ENCODE results near the gene THOP1.

Gene THOP1
- 15.8 to 23.7 (median 20.3) reads per million in 3 donors for total RNA-seq

GRCh38 chr19:2785244-2785997 is at the start of gene THOP1:
TSS of gene THOP1 (plus strand) at chr19:2785503. CDS start at chr19:2785663, 160 bp downstream.
- peak; percentile 97 to 98 (median 97) for DNase-seq
- Histone ChIP-seq H3K27ac (ENCODE audit: insufficient read depth, low read length, poor library complexity, severe bottlenecking) (peak within 1 kb of the TSS; percentile 66), H3K36me3 (ENCODE audit: control insufficient read depth, insufficient read depth, low read length) (no peaks in the 10 kb centered on the region), H3K27me3 (replicated peaks; ENCODE audit: control insufficient read depth, insufficient read depth, low read length, poor library complexity, severe bottlenecking) (no peaks in the 10 kb centered on the region), H3K4me3 (ENCODE audit: insufficient read depth, low read depth, low read length, poor library complexity, severe bottlenecking) (peak within 1 kb of the TSS; percentile 86), H3K9me3 (ENCODE audit: control insufficient read depth, low read length) (no peaks in the 10 kb centered on the region), H3K4me1 (ENCODE audit: control insufficient read depth, insufficient read depth, low read length, poor library complexity, severe bottlenecking) (peaks cover 25% of the 10 kb centered on the region)

GRCh38 chr19:2736550-2737190 is 48.6 kb upstream of the THOP1 start:
- peaks cover 20% of the 10 kb centered on the region for H3K36me3 ChIP-seq (ENCODE audit: control insufficient read depth, insufficient read depth, low read length)
- H3K4me1 ChIP-seq (ENCODE audit: control insufficient read depth, insufficient read depth, low read length, poor library complexity, severe bottlenecking) = peaks cover 6% of the 10 kb centered on the region
- no peak overlapping the region for H3K27ac ChIP-seq (ENCODE audit: insufficient read depth, low read length, poor library complexity, severe bottlenecking)
- no peaks in the 10 kb centered on the region for H3K9me3 ChIP-seq (ENCODE audit: control insufficient read depth, low read length)
- DNase-seq = no peak
- no peaks in the 10 kb centered on the region for H3K27me3 ChIP-seq (replicated peaks; ENCODE audit: control insufficient read depth, insufficient read depth, low read length, poor library complexity, severe bottlenecking)
- no peak overlapping the region for H3K4me3 ChIP-seq (ENCODE audit: insufficient read depth, low read depth, low read length, poor library complexity, severe bottlenecking)

- peak within 1 kb of the TSS; percentile 95 for H3K4me3 ChIP-seq (ENCODE audit: insufficient read depth, low read depth, low read length, poor library complexity, severe bottlenecking)
- H3K27ac ChIP-seq (ENCODE audit: insufficient read depth, low read length, poor library complexity, severe bottlenecking) = peak within 1 kb of the TSS; percentile 64
- H3K36me3 ChIP-seq (ENCODE audit: control insufficient read depth, insufficient read depth, low read length) = peaks cover 19% of the 10 kb centered on the region
- peak; percentile 94 to 99 (median 98) for DNase-seq
- no peaks in the 10 kb centered on the region for H3K9me3 ChIP-seq (ENCODE audit: control insufficient read depth, low read length)
- no peaks in the 10 kb centered on the region for H3K27me3 ChIP-seq (replicated peaks; ENCODE audit: control insufficient read depth, insufficient read depth, low read length, poor library complexity, severe bottlenecking)
- peaks cover 6% of the 10 kb centered on the region for H3K4me1 ChIP-seq (ENCODE audit: control insufficient read depth, insufficient read depth, low read length, poor library complexity, severe bottlenecking)
These were observed 45.5 kb upstream of the THOP1 start, which contains the start of gene SLC39A3 for GRCh38 chr19:2739602-2740313. TSS of gene SLC39A3 (minus strand) at chr19:2740017. CDS start at chr19:2737257, 2,760 bp downstream.

GRCh38 chr19:2740314-2740656 is 45.0 kb upstream of the THOP1 start:
- DNase-seq = no peak

GRCh38 chr19:2743099-2743498 is 42.2 kb upstream of the THOP1 start:
- no peaks in the 10 kb centered on the region for H3K27me3 ChIP-seq (replicated peaks; ENCODE audit: control insufficient read depth, insufficient read depth, low read length, poor library complexity, severe bottlenecking)
- no peak overlapping the region for H3K27ac ChIP-seq (ENCODE audit: insufficient read depth, low read length, poor library complexity, severe bottlenecking)
- H3K4me3 ChIP-seq (ENCODE audit: insufficient read depth, low read depth, low read length, poor library complexity, severe bottlenecking) = no peak overlapping the region
- H3K36me3 ChIP-seq (ENCODE audit: control insufficient read depth, insufficient read depth, low read length) = no peaks in the 10 kb centered on the region
- DNase-seq = no peak
- H3K4me1 ChIP-seq (ENCODE audit: control insufficient read depth, insufficient read depth, low read length, poor library complexity, severe bottlenecking) = peaks cover 6% of the 10 kb centered on the region
- no peaks in the 10 kb centered on the region for H3K9me3 ChIP-seq (ENCODE audit: control insufficient read depth, low read length)

More at GRCh38 chr19:2740314-2740656, 45.0 kb upstream of the THOP1 start:
- Histone ChIP-seq H3K27me3 (replicated peaks; ENCODE audit: control insufficient read depth, insufficient read depth, low read length, poor library complexity, severe bottlenecking) (no peaks in the 10 kb centered on the region), H3K4me3 (ENCODE audit: insufficient read depth, low read depth, low read length, poor library complexity, severe bottlenecking) (no peak overlapping the region), H3K36me3 (ENCODE audit: control insufficient read depth, insufficient read depth, low read length) (peaks cover 13% of the 10 kb centered on the region), H3K4me1 (ENCODE audit: control insufficient read depth, insufficient read depth, low read length, poor library complexity, severe bottlenecking) (peaks cover 6% of the 10 kb centered on the region), H3K27ac (ENCODE audit: insufficient read depth, low read length, poor library complexity, severe bottlenecking) (no peak overlapping the region), H3K9me3 (ENCODE audit: control insufficient read depth, low read length) (no peaks in the 10 kb centered on the region)

GRCh38 chr19:2744113-2744512 is 41.2 kb upstream of the THOP1 start:
- Histone ChIP-seq H3K9me3 (ENCODE audit: control insufficient read depth, low read length) (no peaks in the 10 kb centered on the region), H3K36me3 (ENCODE audit: control insufficient read depth, insufficient read depth, low read length) (no peaks in the 10 kb centered on the region), H3K4me1 (ENCODE audit: control insufficient read depth, insufficient read depth, low read length, poor library complexity, severe bottlenecking) (peaks cover 6% of the 10 kb centered on the region), H3K4me3 (ENCODE audit: insufficient read depth, low read depth, low read length, poor library complexity, severe bottlenecking) (no peak overlapping the region), H3K27ac (ENCODE audit: insufficient read depth, low read length, poor library complexity, severe bottlenecking) (no peak overlapping the region), H3K27me3 (replicated peaks; ENCODE audit: control insufficient read depth, insufficient read depth, low read length, poor library complexity, severe bottlenecking) (no peaks in the 10 kb centered on the region)
- DNase-seq = no peak

GRCh38 chr19:2747349-2747748 is 38.0 kb upstream of the THOP1 start:
- no peak for DNase-seq
- H3K27ac ChIP-seq (ENCODE audit: insufficient read depth, low read length, poor library complexity, severe bottlenecking) = no peak overlapping the region
- H3K27me3 ChIP-seq (replicated peaks; ENCODE audit: control insufficient read depth, insufficient read depth, low read length, poor library complexity, severe bottlenecking) = no peaks in the 10 kb centered on the region
- no peak overlapping the region for H3K4me3 ChIP-seq (ENCODE audit: insufficient read depth, low read depth, low read length, poor library complexity, severe bottlenecking)
- no peaks in the 10 kb centered on the region for H3K36me3 ChIP-seq (ENCODE audit: control insufficient read depth, insufficient read depth, low read length)
- peaks cover 2% of the 10 kb centered on the region for H3K4me1 ChIP-seq (ENCODE audit: control insufficient read depth, insufficient read depth, low read length, poor library complexity, severe bottlenecking)
- H3K9me3 ChIP-seq (ENCODE audit: control insufficient read depth, low read length) = no peaks in the 10 kb centered on the region

- Histone ChIP-seq H3K36me3 (ENCODE audit: control insufficient read depth, insufficient read depth, low read length) (peaks cover 17% of the 10 kb centered on the region), H3K9me3 (ENCODE audit: control insufficient read depth, low read length) (no peaks in the 10 kb centered on the region), H3K27me3 (replicated peaks; ENCODE audit: control insufficient read depth, insufficient read depth, low read length, poor library complexity, severe bottlenecking) (no peaks in the 10 kb centered on the region), H3K27ac (ENCODE audit: insufficient read depth, low read length, poor library complexity, severe bottlenecking) (no peak overlapping the region), H3K4me1 (ENCODE audit: control insufficient read depth, insufficient read depth, low read length, poor library complexity, severe bottlenecking) (peaks cover 2% of the 10 kb centered on the region), H3K4me3 (ENCODE audit: insufficient read depth, low read depth, low read length, poor library complexity, severe bottlenecking) (no peak overlapping the region)
- DNase-seq = no peak
These were observed 34.4 kb upstream of the THOP1 start for GRCh38 chr19:2750808-2751437.

GRCh38 chr19:2751438-2751830 is 33.9 kb upstream of the THOP1 start:
- Histone ChIP-seq H3K4me3 (ENCODE audit: insufficient read depth, low read depth, low read length, poor library complexity, severe bottlenecking) (no peak overlapping the region), H3K9me3 (ENCODE audit: control insufficient read depth, low read length) (no peaks in the 10 kb centered on the region)
- no peak for DNase-seq

More at GRCh38 chr19:2751438-2751830, 33.9 kb upstream of the THOP1 start:
- Histone ChIP-seq H3K4me1 (ENCODE audit: control insufficient read depth, insufficient read depth, low read length, poor library complexity, severe bottlenecking) (peaks cover 2% of the 10 kb centered on the region), H3K27me3 (replicated peaks; ENCODE audit: control insufficient read depth, insufficient read depth, low read length, poor library complexity, severe bottlenecking) (no peaks in the 10 kb centered on the region), H3K36me3 (ENCODE audit: control insufficient read depth, insufficient read depth, low read length) (peaks cover 20% of the 10 kb centered on the region), H3K27ac (ENCODE audit: insufficient read depth, low read length, poor library complexity, severe bottlenecking) (no peak overlapping the region)

Measured in effector memory CD4-positive, alpha-beta T cell (primary cell).